DMS114 treated with DMSO at 0.1 percent for 48 hours (cell line): Measurements from ENCODE around the gene TEKT2.
A peak's percentile ranks its signal among the peaks of the same experiment; 100 is the strongest.

Experiments
- DNase-seq: peaks from one replicate; lab custom pipeline; 2025; ENCODE audit not compliant: unreplicated experiment; lab: John Stamatoyannopoulos, UW

Gene TEKT2

GRCh38 chr1:36128126-36128904 lies 44.4 kb downstream of the TEKT2 start:
- no peak for DNase-seq

- DNase-seq, result no peak
These were observed 45.0 kb downstream of the TEKT2 start for GRCh38 chr1:36128905-36129206.

GRCh38 chr1:36132029-36132428 lies 48.1 kb downstream of the TEKT2 start:
- DNase-seq, result no peak

GRCh38 chr1:36133484-36133883 lies 49.6 kb downstream of the TEKT2 start:
- no peak for DNase-seq

- no peak for DNase-seq
These were observed 50.1 kb downstream of the TEKT2 start for GRCh38 chr1:36134031-36134430.

- DNase-seq, result peak; percentile 57
These were observed 50.8 kb downstream of the TEKT2 start for GRCh38 chr1:36134505-36135329.

GRCh38 chr1:36135330-36135667 lies 51.4 kb downstream of the TEKT2 start:
- no peak for DNase-seq

- DNase-seq, result no peak
These were observed 51.9 kb downstream of the TEKT2 start for GRCh38 chr1:36135796-36136195.

- DNase-seq, result no peak
These were observed 52.6 kb downstream of the TEKT2 start for GRCh38 chr1:36136535-36136934.

- no peak for DNase-seq
These were observed 53.3 kb downstream of the TEKT2 start for GRCh38 chr1:36137226-36137625.

GRCh38 chr1:36137776-36138175 lies 53.9 kb downstream of the TEKT2 start:
- DNase-seq, result no peak
